ENCODE data around the gene HOXB6.

GRCh38 chr17:48644910-48645557 lies 40.2 kb upstream of the HOXB6 start:
- TF ChIP-seq ELF1 (IDR thresholded peaks at IDR 0.05; ENCODE audit: borderline replicate concordance, low read depth), result no peak
- TF ChIP-seq CTCF (IDR thresholded peaks at IDR 0.05 in 2 of 3, conservative IDR thresholded peaks at IDR 0.05 in 1 of 3; ENCODE audit: borderline replicate concordance in 1 of 3, insufficient read depth in 1 of 3, low read depth in 2 of 3, low read length in 2 of 3), result no peak
- TF ChIP-seq JUND (IDR thresholded peaks at IDR 0.05), result no peak
- TF ChIP-seq EZH2 (IDR thresholded peaks at IDR 0.05), result no peak
- TF ChIP-seq ZBTB33 (IDR thresholded peaks at IDR 0.05; ENCODE audit: extremely low read depth, insufficient replicate concordance, low read length), result no peak
- TF ChIP-seq POLR2A (IDR thresholded peaks at IDR 0.05; ENCODE audit: borderline replicate concordance, extremely low read depth, insufficient read depth, insufficient read length), result no peak
- no peak for TF ChIP-seq CBX3 (IDR thresholded peaks at IDR 0.05; ENCODE audit: low read depth)
- TF ChIP-seq REST (IDR thresholded peaks at IDR 0.05; ENCODE audit: low read depth), result no peak
- no peak for TF ChIP-seq POLR2AphosphoS5 (IDR thresholded peaks at IDR 0.05; ENCODE audit: low read depth, low read length)
- TF ChIP-seq TCF7L2 (IDR thresholded peaks at IDR 0.05; ENCODE audit: borderline replicate concordance, extremely low read depth, insufficient read depth, insufficient read length), result no peak
- no peak for TF ChIP-seq EZH2phosphoT487 (IDR thresholded peaks at IDR 0.05; ENCODE audit: borderline replicate concordance)
